GM19239 (cell line): ENCODE data around the gene MYL9.

Experiments
- DNase-seq: peaks from one replicate; pipeline ENCODE4 v3.0.0; 2011; ENCODE audit warnings: low spot score; ENCODE audit not compliant: insufficient read length
- FAIRE-seq: peaks from 2 replicates; lab custom pipeline; 2011; peaks lifted over from hg19 to GRCh38; lab: Jason Lieb, UNC

MYL9 gene

GRCh38 chr20:36525620-36526365, 15.5 kb upstream of the MYL9 start:
- FAIRE-seq (no peak), DNase-seq (no peak)

- FAIRE-seq (no peak), DNase-seq (no peak)
These were observed 14.8 kb upstream of the MYL9 start for GRCh38 chr20:36526521-36527011.

GRCh38 chr20:36527331-36528125, 13.8 kb upstream of the MYL9 start:
- no peak for FAIRE-seq
- DNase-seq = no peak

GRCh38 chr20:36528176-36528874, 13.0 kb upstream of the MYL9 start:
- FAIRE-seq (no peak), DNase-seq (no peak)

- FAIRE-seq (no peak), DNase-seq (no peak)
These were observed 12.4 kb upstream of the MYL9 start for GRCh38 chr20:36528875-36529417.

- DNase-seq (no peak), FAIRE-seq (no peak)
These were observed 8.9 kb upstream of the MYL9 start for GRCh38 chr20:36532388-36532787.

GRCh38 chr20:36532822-36533221, 8.5 kb upstream of the MYL9 start:
- FAIRE-seq (no peak), DNase-seq (no peak)

- no peak for DNase-seq
- no peak for FAIRE-seq
These were observed 3.1 kb upstream of the MYL9 start for GRCh38 chr20:36538026-36538722.

- FAIRE-seq = no peak
- no peak for DNase-seq
These were observed 638 bp upstream of the MYL9 start for GRCh38 chr20:36540551-36541211.

GRCh38 chr20:36541768-36542488, 609 bp downstream of the MYL9 start:
- DNase-seq = no peak

GRCh38 chr20:36542516-36543183, 1.3 kb downstream of the MYL9 start:
- FAIRE-seq (no peak), DNase-seq (no peak)

More at GRCh38 chr20:36541768-36542488, 609 bp downstream of the MYL9 start:
- FAIRE-seq = no peak

- DNase-seq (no peak), FAIRE-seq (no peak)
These were observed 2.1 kb downstream of the MYL9 start for GRCh38 chr20:36543184-36544133.

- FAIRE-seq = no peak
- no peak for DNase-seq
These were observed 3.1 kb downstream of the MYL9 start for GRCh38 chr20:36544134-36545018.

- no peak for DNase-seq
- FAIRE-seq = no peak
These were observed 4.9 kb downstream of the MYL9 start for GRCh38 chr20:36546111-36546736.

- FAIRE-seq (no peak), DNase-seq (no peak)
These were observed 6.1 kb downstream of the MYL9 start for GRCh38 chr20:36547186-36548005.
